Stimulated activated naive CD8-positive, alpha-beta T cell treated with anti-CD3 and anti-CD28 coated beads, Interleukin-15, Interleukin-2, amounts not matched to agents 100 U/mL and 50 U/mL, for 24 hours (primary cell): ENCODE measurements around the gene TBC1D2B.

Experiments used
- ATAC-seq: fragments of 150-1000 bp; cut with Tn5 transposase; one replicate; pipeline ENCODE4 v1.10.0; 2021
- DNase-seq: peaks from one replicate; pipeline ENCODE4 v3.0.0; 2021

The TBC1D2B gene

GRCh38 chr15:78034495-78035191, 42.9 kb downstream of the TBC1D2B start:
- ATAC-seq: peak; percentile 91
- peak; percentile 85 for DNase-seq

DNA sequence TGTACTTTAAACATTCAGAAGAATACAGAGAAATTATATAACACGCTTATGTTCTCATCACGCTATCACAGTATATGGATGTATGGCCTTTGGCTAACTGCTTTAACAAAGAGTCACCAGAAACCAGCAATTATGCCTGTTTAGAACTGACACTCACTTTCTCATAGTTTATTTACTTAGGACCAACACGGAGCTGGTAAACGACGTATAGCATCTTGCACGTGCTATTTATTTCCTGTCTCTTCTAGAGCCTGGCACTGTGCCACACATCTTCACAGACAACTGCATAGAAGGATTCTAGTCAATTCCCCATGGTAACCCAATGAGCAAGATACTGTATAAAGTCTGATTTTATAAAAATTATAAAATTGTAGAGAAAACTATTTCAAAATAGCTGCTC, 43.6 kb downstream of the TBC1D2B start:
- DNase-seq (no peak), ATAC-seq (no peak)

DNA sequence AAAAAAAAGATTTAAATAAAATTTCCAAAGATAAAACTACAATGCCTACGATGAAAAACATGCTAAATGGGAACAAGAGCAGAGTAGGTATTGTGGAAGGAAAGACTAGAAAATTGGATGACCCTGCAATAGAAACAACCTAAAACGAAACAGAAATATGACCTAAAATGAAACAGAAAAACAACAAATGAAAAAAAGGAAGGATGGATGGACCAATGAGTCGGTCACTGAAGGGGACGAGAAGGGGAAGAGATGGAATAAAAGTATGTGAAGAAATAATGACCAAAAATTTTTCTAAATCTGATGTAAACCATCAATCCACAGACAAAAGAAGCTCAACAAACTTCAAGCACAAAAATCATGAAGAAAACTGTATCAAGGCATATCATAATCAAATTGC, 44.8 kb downstream of the TBC1D2B start:
- DNase-seq (no peak), ATAC-seq (no peak)

- DNase-seq (no peak), ATAC-seq (no peak)
Observed at GRCh38 chr15:78024883-78025282, 52.6 kb downstream of the TBC1D2B start.

DNA sequence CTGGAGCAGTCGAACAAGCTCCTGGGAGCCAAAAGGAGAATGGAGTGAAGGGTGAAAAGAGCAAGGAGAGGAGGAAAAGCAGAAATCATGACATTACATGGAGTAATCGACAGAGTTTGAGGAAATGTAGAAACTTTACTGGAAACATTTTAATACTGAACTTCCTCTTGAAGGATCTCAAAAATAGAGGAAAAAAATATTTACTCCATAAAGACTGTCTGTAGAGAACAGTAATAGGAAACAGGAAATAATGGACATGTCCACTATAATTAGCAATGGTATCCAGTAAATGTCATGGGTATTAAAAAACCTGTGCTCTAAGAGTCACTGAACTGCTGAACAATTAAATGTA, 53.0 kb downstream of the TBC1D2B start:
- ATAC-seq (no peak), DNase-seq (no peak)

GRCh38 chr15:78023865-78024518, 53.5 kb downstream of the TBC1D2B start:
- ATAC-seq (no peak), DNase-seq (no peak)

DNA sequence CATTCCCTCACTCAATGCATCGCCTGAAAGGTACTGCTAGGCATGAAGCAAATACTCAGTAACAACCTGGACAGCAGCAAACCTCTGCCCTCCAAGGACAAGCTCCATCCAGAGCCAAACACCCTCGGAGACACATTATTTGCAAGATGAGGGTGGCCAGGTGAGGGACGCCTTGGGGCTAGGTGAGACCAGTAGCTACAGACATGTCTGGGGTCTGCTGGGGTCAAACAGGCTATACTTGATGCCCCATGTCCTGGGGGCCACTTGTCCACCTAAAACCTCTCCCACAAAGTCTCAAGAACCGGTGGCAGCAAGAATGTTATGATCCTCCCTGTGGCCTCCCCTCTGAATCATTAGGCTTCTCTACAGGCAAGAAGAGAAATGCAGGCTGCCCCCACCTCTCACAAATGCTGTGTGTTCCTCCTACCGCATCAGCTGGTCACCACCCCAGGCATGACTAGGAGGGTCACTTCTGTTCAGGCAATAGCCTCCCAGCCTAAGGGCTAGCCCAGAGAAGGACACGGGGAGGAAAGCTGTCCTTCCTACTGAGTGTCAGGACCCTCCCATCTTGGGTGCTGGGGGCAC, 54.3 kb downstream of the TBC1D2B start:
- no peak for ATAC-seq
- no peak for DNase-seq

DNA sequence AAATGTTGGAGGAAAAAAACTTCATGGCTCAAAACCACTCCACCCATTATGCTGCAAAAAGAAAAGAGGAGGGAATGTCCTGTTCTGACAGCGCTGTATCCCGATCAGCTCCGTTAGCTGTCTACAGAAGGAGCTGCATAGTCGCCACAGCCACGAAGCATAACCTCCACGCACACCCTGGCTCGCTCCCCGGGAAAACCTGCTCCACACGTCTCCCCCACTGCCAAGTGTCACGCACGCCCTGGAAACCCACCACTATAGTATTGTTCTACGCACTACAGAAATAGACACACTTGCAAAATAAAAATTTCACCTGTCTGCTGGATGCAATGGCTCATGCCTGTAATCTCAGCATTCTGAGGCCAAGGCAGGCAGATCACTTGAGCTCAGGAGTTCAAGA, 55.8 kb downstream of the TBC1D2B start:
- DNase-seq (no peak), ATAC-seq (no peak)

GRCh38 chr15:78020007-78020406, 57.5 kb downstream of the TBC1D2B start:
- DNase-seq (no peak), ATAC-seq (no peak)

DNA sequence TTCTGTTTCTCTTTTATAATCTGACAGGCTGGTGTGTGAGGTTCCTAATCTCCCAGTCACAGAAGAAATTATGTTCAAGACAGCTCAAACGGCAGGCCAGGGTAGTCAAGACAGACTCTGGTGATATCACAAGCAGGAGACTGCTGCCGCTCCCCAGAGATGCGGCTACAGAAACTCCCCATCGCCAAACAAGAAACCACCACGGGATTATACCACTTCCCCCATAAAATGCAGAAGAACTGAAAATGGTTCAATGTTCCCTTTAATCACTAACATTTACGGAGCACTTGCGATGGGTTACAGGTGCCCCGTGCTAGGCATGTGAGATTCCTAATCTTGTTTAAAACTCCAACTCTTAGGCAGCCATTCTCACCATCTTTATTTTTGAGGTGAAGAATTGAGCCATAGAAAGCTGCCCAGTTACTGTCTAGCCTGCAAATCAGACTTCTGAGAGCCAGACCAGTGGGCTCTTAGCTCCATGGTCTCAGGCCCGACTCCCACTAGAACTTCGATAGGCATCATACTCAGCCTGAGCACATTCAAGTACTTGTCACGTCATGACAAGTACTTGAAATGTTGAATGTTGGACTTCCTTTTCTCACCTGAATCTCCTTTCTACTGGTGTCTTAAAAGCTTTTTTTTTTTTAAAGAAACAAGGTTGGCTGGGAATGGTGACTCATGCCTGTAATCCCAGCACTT, 58.4 kb downstream of the TBC1D2B start:
- no peak for DNase-seq
- ATAC-seq: no peak

- DNase-seq (no peak), ATAC-seq (no peak)
Observed at GRCh38 chr15:78018445-78018844, 59.1 kb downstream of the TBC1D2B start.

DNA sequence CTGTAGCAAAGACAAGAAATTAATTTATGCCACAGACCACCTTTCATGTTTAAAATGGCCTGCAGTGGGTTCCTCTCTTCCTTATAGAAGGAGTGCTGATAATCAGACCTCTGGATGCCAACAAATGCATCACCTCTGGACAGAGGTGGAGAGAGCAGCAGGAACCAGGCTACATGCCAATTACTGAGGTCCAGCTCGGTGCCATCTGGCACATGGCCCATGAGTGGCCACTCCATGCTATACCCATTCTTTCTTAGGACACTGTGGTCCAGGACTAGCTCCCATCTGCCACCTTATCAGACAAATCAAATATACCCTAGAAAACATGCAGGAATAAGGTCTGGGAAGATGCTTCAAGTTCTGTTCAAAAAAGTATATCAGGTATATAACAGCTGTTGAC, 60.7 kb downstream of the TBC1D2B start:
- no peak for ATAC-seq
- DNase-seq: no peak

DNA sequence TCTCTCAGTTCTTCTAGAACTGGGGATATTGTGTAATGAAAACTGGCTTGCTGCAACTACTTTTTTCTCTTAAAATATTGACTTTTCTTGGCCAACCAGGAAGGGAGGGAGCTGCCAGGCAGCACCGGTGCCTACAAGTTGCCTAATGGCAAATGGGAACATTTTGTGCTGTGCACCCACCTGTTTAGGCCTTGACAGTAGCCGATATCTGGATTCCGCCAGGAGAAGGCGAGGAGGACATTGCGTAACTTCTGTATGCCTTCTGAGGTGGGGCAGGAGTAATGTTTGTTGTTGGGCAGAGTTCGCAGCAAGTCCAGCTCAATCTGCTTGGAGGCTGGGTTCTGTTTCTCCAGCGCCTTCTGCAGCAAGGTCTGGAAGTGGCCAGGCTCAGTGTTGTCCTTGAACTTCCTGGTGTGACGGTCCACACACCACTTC, 64.9 kb downstream of the TBC1D2B start:
- ATAC-seq: no peak
- DNase-seq: no peak

DNA sequence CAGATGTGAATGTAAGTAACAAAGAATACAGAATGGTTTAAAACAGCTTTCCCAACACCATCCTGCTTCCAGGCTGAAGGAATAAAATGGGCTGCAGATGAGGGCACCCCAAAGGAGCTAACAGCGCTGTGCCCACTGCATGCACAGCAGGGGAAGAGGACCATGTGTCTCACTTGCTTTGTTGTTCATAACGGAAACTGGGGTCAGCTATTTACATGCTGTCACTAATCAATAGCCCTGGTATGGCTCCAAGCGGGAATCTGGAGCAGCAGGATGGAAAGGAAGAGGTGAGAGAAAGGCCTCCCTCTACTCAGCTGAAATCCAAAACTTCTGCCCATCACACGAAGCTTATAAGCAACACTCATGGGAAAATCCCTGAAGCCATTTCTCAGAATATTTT, 67.4 kb downstream of the TBC1D2B start:
- DNase-seq: no peak
- no peak for ATAC-seq

GRCh38 chr15:78007964-78008886, 69.3 kb downstream of the TBC1D2B start:
- DNase-seq: no peak
- no peak for ATAC-seq

- no peak for ATAC-seq
- DNase-seq: no peak
Observed at GRCh38 chr15:78007211-78007931, 70.1 kb downstream of the TBC1D2B start.

- ATAC-seq (no peak), DNase-seq (no peak)
Observed at GRCh38 chr15:78006567-78007205, 70.8 kb downstream of the TBC1D2B start.

DNA sequence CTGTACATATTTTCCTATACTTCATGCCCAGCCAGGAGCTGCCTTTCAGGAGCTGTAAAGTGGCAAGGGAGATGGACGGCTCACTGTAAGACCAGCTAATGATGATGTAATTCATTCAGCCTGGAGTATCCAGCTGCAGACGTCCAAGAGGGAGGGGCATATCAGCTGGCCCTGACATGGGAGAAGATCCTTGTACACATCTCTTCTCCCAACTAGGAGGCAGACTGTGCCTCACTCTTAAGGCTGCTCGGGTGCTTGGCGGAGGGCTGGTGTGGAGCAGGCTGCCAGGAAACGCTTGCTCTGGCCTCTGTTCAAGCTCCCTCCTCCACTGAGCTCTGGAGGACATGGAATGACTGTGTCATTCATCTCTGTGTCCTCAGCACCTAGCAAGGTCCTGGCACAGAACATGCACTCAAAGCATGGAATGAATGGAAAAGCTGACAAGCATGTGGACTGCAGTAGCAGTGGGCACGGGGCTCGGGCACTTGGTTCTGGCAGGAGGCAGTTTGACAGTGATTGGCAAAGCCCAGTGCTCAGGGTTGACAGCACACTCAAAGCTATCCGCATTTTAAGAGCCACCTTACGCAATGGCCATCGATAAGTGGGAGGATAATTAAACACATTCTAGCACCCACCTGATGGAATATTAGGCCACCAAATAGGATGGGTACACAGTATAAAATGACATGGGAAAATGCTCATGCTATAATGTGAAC, 72.4 kb downstream of the TBC1D2B start:
- ATAC-seq: no peak

DNA sequence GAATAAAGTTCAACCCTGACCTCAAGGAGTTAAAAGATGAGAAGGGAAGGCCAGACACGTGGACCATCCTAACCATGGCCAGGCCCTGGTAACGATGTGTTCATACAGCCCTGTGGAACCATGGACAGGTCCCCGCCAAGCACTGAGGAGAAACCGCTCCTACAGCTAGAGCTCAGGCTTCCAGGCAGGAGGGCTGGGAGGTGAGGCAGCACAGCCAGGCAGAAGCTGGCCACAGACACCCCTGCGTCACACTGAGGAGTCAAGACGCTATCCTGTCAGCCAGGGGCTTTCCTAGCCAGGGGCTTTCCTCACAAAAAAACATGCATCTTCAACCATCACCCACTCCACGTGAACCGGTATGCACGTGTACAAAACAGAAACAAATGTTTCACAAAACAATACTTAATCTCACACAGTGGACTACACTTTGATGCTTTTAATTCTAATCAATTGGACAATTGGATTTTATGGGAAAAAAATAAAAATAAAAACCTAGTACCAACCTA, 73.2 kb downstream of the TBC1D2B start:
- DNase-seq (no peak), ATAC-seq (no peak)

More for the DNA sequence above, 72.4 kb downstream of the TBC1D2B start:
- no peak for DNase-seq

DNA sequence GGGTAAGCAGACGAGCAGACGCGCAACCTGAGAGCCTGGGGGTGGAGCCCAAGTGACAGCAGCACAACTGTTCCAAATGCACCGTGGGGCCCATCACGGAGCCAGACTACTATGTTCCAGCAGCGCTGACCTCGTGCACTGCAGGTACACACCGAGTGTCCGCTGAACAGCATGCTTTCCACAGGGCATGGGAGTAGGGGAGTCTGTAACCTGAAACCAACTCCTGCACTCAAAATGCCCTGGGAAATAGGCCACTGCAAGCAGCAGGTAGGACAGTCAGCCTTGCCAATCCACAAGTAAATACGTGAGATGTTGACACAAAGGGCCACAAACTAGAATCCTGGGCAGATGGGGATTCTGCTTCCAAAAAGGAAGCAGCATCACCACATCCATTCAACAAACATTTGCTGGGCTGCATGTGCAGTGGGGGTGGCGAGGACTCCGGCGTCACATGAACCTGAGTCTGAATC, 73.9 kb downstream of the TBC1D2B start:
- DNase-seq (no peak), ATAC-seq (no peak)
